ENCODE measurements around the gene SEMA5A.

The SEMA5A gene

GRCh38 chr5:9332026-9332425, 213.8 kb downstream of the SEMA5A start:
- DNase-seq (ENCODE audit: low spot score): no peak

- no peak for DNase-seq (ENCODE audit: low spot score)
These were observed 214.5 kb downstream of the SEMA5A start for GRCh38 chr5:9331372-9331771.

DNA sequence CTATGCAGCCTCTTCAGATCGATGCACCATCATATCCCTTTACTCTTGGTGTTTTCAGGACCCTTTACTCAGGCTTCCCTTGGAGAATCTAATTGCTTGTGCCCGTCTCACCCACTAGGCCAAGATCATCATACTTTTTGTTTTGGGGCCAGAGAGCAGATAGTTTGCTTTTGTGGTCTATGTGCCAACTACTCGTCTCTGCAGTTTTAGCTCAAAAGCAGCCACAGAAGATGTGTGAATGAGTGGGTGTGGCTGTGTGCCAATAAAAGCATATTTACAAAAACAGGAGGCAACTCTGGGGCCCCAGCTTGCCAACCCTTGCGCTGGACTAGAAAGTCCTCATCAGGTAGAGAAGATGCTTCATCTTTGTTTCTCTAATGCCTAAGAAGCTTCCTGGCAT, 216.8 kb downstream of the SEMA5A start:
- DNase-seq (ENCODE audit: low spot score): no peak

DNA sequence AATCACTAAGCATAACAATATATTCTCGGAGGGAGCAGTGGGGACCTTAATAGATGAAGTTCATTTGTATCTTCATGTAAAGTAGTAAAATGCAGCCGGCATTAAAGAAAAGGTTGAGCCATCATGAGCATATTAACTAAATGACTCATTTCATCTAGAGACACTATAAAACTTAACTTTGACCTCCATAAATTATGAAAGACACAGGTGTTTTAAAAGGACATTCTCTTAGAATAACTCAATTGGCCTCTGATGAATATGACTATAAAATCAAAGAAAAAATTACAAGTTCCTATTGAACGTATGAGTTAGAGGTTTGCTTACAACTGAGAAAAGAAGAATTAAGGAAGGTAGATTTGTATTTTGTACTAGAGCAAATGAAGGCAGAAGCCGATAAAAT, 220.3 kb downstream of the SEMA5A start:
- DNase-seq (ENCODE audit: low spot score): no peak

DNA sequence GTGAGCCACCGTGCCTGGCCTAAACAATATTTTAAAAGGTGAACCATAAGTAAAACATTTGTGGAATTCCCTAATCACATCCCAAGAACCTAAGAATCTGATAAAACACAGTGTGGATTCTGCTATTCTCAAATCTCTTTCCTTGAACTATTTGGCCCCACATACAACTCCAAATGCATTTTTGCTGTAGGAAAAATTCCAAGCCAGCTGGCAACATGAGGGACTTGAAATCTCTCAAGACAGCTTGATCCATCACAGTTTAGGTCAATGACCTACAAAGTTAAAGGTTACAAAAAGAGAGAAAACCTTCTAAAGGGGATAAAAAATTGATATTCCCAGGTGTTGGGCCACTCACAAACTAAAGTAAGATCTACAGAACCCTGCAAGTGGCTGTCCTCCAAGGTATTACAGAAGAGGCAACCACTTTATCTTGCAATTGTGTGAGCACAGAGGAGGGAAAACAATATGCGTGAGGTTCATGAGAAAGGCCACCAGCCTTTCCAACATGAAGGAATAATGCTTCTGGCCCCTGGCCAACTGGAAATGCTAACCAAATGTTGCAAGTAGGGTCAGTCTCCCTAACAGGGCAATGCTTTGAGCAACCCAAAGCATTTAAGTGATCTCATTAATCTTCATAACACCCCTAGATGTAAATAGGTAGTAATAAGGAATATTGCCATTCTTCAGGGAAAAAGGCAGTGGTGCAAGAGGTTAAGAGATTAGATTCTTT, 221.4 kb downstream of the SEMA5A start:
- DNase-seq (ENCODE audit: low spot score): no peak

DNA sequence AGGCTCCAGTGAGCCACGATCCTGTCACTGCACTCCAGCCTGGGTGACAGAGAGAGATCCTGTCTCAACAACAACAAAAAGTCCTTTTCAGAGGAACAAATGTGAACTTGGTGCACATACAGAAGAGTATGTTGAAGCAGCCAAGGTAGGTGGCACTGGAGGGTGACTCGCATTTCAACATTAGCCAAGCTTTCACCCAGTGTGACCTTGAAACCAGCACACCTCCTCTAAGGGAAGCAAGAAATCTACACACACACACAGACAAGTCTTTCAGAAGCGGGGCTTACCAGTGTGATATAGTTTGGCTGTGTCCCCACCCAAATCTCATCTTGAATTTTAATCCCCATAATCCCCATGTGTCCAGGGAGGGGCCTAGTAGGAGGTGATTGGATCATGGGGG, 225.2 kb downstream of the SEMA5A start:
- no peak for DNase-seq (ENCODE audit: low spot score)

GRCh38 chr5:9318031-9318430, 227.8 kb downstream of the SEMA5A start:
- DNase-seq (ENCODE audit: low spot score): no peak

DNA sequence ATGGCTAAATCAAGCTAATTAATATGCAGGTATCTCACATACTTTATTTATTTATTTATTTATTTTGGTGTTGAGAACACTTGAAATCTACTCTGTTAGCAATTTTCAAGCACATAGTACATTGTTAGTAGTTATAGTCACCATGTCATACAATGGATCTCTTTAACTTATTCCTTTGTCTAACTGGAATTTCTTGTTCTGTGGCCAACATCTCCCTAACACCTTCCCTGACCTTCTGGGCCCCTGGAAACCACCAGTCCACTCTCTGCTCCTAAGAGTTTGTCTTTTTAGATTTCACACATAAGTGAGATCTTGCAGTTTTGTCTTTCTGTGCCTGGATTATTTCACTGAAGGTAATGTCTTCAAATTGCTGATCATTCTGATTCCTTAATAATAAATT, 229.1 kb downstream of the SEMA5A start:
- no peak for DNase-seq (ENCODE audit: low spot score)

- no peak for DNase-seq (ENCODE audit: low spot score)
These were observed 229.8 kb downstream of the SEMA5A start for GRCh38 chr5:9316041-9316440.

DNA sequence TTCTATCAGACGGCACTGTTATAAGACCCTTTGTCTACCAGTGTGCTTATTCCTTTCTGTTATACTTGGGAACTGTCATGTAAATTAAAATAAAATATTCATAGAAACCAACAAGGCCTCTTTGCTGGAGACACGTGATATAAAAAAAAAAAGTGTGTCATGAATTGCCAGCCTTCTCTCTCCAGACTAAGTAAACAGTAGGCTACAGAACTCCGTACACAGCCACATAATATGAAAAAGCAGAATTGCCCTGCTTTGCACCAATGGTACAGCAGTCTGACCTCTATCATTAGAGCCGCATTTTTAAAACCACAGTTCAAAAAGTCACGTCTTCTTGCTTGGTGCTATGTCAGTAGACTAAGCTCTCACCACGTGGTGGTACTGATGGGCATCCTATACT, 231.3 kb downstream of the SEMA5A start:
- no peak for DNase-seq (ENCODE audit: low spot score)

GRCh38 chr5:9313751-9314150, 232.1 kb downstream of the SEMA5A start:
- DNase-seq (ENCODE audit: low spot score): no peak

GRCh38 chr5:9307150-9307549, 238.7 kb downstream of the SEMA5A start:
- no peak for DNase-seq (ENCODE audit: low spot score)

GRCh38 chr5:9302218-9302617, 243.7 kb downstream of the SEMA5A start:
- no peak for DNase-seq (ENCODE audit: low spot score)

DNA sequence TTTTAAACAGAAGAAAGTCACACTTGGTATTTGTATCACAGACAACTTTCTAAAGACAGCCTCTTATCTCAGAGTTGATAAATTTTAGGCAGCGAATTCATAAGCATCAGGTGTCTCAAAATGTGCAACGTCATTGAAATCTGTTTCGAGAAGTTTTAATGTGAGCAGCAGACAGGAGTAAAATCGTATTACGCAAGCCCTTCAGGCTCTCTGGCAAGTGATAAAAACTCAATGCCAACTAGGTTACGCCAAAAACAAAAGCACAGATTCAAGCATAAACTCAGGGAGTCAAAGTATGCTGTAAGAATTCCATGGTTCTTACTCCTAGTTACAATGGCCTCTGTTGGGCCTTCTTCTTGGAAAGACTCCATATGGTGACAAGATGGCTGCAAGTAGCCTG, 244.7 kb downstream of the SEMA5A start:
- DNase-seq (ENCODE audit: low spot score): no peak

DNA sequence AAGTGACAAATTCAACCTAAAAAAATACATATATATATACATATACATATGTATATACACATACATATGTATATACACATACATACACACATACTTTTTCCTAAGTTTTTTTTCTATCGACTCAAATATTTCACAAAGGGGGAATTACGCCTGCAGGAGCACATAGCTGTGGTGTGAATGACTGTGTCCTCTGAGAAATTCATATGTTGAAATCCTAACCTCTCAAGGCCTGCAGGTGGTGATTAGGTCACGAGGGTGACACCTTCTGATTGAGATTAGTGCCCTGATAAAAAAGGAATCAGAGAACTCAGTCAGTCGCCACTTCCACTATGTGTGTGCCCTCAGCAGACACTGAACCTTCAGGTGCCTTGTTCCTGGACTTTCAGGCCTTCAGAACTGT, 248.7 kb downstream of the SEMA5A start:
- DNase-seq (ENCODE audit: low spot score): no peak

- DNase-seq (ENCODE audit: low spot score): no peak
These were observed 250.4 kb downstream of the SEMA5A start for GRCh38 chr5:9295466-9295801.

DNA sequence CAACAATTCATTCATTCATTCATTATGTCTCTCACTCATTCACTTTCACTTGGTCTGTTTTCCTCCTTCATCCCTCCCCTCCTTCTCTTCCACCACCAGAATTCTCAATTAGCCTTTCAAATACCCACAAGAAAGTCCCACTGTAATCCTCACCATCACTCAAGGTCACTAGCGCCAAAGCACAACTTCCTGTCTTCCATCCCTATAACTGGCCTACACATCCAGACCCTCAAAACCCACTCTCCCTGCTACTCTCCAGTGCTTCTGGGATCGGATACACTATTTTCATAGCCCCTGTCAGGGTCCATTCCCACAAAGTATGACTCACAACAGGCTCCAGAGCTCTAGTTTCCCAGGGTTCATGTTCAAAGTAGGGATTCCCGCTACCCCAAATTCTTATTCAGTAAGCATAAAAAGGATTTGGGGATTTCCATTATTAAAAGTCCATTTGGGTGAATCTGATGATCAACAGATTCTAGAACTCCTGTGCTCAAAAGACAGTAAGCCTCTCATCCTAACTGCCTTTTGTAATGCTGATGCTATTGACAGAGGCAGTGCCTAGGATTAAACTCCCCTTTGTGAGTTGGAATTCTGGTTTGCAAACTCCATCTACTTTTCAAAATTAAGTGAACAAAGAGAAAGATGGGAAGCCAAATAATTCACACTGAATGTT, 250.9 kb downstream of the SEMA5A start:
- no peak for DNase-seq (ENCODE audit: low spot score)

DNA sequence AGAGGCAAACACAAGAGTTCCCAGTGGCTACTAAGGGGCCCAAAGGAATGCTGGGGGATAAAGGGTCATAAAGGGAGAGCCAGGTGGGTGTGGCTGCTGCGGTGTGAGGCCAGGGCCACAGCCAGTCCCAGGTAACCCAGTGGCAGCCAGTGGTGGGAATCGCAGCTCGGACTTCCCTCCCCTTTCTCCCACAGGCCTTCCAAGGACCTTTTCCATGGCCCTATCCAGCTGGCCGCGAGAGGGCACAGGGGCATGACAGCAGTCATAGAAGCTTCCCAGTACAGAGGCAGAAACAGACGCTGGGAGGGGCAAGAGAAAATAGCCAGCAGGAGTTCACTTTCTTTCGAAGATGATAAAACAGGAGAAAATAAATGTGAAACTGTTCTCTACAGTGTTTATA, 257.6 kb downstream of the SEMA5A start:
- no peak for DNase-seq (ENCODE audit: low spot score)

GRCh38 chr5:9284781-9285307, 261.0 kb downstream of the SEMA5A start:
- DNase-seq (ENCODE audit: low spot score): no peak

GRCh38 chr5:9284272-9284671, 261.6 kb downstream of the SEMA5A start:
- no peak for DNase-seq (ENCODE audit: low spot score)

DNA sequence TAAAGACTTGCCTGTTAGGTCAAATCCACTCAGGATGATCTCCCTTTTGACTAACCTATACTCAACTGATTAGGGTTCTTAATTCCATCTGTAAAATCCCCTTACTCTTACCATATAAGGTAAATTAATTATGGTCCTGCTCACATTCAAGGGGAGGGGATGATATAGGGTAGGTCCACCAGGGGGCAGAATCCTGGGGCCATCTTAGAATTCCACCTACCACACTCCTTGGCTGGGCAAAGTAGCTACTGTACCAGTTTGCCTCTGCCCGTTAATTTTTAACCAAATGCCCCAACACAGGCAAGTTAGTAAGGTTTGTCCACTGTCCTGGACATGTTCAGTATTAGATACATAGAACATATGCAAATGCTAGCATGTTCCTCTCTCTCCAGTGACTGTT, 262.4 kb downstream of the SEMA5A start:
- no peak for DNase-seq (ENCODE audit: low spot score)

GRCh38 chr5:9283021-9283420, 262.9 kb downstream of the SEMA5A start:
- DNase-seq (ENCODE audit: low spot score): no peak

DNA sequence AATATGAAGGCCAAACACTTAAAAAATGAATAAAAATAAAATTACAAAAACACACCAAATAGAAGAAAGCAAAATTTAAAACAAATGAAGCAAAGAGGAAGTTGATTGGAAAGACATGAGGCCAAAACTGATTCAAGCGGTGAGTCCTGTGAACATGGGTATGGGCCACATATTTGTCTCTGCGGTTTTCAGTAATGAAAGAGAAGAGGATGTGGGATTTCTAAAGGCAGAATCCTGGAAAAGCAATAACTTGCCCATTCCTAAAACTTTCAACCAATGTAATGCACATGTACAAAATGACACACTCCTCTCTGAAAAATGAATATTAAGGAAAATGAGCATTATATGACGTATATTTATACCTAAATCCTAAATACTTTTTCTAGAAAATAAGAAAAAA, 263.7 kb downstream of the SEMA5A start:
- DNase-seq (ENCODE audit: low spot score): no peak

DNA sequence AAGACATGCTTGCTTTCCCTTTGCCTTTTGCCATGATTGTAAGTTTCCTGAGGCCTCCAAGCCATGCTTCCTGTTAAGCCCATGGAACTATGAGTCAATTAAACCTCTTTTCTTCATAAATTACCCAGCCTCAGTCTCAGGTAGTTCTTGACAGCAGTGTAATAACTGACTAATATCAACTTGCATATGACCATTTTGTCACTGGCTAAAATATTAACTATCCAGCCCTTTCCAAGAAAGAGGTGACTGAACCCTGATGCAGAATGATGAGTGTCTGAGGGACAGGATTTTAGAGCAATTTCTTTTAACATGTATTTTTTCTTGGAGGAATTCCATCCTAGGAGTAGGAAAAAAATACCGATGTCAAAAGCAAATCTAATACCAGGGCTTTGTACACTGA, 266.1 kb downstream of the SEMA5A start:
- no peak for DNase-seq (ENCODE audit: low spot score)
